HEK293 (cell line): ENCODE results near the gene IL1RL2.

Experiments
- CTCF ChIP-seq: fragments of 450-650 bp; formaldehyde crosslinking; IDR thresholded peaks from 2 replicates; pipeline ENCODE4 v1.5.1; 2016; ENCODE audit warnings: missing biosample characterization, missing genetic modification characterization
- KLF17 ChIP-seq: fragments of 450-650 bp; formaldehyde crosslinking; IDR thresholded peaks from 2 replicates; pipeline ENCODE4 v1.5.1; 2016; ENCODE audit warnings: missing biosample characterization, missing genetic modification characterization
- ZBTB10 ChIP-seq: fragments of 450-650 bp; formaldehyde crosslinking; IDR thresholded peaks from 2 replicates; pipeline ENCODE4 v1.5.1; 2016; ENCODE audit warnings: missing biosample characterization, missing genetic modification characterization
- ZFP3 ChIP-seq: fragments of 450-650 bp; formaldehyde crosslinking; IDR thresholded peaks from 2 replicates; pipeline ENCODE4 v1.5.1; 2016; ENCODE audit warnings: low read depth, missing biosample characterization, missing genetic modification characterization
- ZNF2 ChIP-seq: fragments of 450-650 bp; formaldehyde crosslinking; IDR thresholded peaks from 2 replicates; pipeline ENCODE4 v1.5.1; 2016; ENCODE audit warnings: missing biosample characterization, missing genetic modification characterization
- ZNF501 ChIP-seq: fragments of 450-650 bp; formaldehyde crosslinking; IDR thresholded peaks from 2 replicates; pipeline ENCODE4 v1.5.1; 2016; ENCODE audit warnings: missing biosample characterization, missing genetic modification characterization
- ZNF747 ChIP-seq: fragments of 450-650 bp; formaldehyde crosslinking; IDR thresholded peaks from 2 replicates; pipeline ENCODE4 v1.5.1; 2016; ENCODE audit warnings: missing biosample characterization, missing genetic modification characterization

GRCh38 chr2:102253753-102254150 lies 66.9 kb downstream of the IL1RL2 start:
- no peak for TF ChIP-seq KLF17 (tag by site-specific recombination)
- TF ChIP-seq CTCF (tag by site-specific recombination) = no peak
- no peak for TF ChIP-seq ZFP3 (tag by site-specific recombination)
- no peak for TF ChIP-seq ZBTB10 (tag by site-specific recombination)
- no peak for TF ChIP-seq ZNF501 (tag by site-specific recombination)
- TF ChIP-seq ZNF2 (tag by site-specific recombination) = no peak
- TF ChIP-seq ZNF747 (tag by site-specific recombination) = no peak
